ENCODE data around the gene DGKI. TPM values are rescaled to one million over a fixed set of nuclear protein-coding genes. Genes with fewer than 3 reads are reported as not detected.

The DGKI gene
- total RNA-seq, 1 donor: 4.7 TPM

DNA sequence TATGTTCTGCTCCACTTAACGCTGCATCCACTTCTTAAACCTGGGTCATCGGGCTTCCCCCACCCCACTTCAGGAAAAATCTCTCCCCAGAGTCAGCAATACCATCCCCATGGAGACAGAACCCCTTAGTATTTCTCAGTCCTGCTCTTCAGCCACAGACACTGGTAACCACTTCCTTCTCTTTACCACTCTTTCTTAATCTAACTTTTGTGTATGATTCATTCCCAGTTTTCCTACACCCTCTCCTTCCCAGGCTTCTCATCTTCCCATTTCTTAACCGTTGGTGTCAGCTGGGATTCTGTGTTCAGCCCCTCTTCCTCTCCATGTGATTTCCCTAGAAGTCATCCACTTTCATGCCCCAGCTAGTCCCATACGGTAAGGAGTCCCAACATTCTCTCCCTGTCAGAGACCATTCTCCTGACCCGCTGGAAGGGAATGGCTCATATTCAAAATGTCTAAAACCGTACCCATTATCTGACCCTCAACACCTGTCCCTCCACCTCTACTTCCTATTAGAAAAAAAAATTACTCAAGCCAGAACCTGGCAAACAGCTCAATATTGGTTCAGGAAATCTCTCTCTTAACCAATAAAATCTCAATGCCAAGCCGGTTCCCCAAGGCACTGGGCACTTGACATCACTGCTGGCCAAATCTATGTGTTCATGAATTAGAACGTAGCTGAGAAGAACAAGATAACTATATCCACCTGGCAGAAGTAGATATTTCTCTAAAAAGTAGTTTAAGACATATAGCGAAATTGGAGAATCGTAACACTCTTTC lies 89.4 kb downstream of the DGKI start:
- no peak for DNase-seq (ENCODE audit: low read depth)
- TF ChIP-seq, protein P1, sequence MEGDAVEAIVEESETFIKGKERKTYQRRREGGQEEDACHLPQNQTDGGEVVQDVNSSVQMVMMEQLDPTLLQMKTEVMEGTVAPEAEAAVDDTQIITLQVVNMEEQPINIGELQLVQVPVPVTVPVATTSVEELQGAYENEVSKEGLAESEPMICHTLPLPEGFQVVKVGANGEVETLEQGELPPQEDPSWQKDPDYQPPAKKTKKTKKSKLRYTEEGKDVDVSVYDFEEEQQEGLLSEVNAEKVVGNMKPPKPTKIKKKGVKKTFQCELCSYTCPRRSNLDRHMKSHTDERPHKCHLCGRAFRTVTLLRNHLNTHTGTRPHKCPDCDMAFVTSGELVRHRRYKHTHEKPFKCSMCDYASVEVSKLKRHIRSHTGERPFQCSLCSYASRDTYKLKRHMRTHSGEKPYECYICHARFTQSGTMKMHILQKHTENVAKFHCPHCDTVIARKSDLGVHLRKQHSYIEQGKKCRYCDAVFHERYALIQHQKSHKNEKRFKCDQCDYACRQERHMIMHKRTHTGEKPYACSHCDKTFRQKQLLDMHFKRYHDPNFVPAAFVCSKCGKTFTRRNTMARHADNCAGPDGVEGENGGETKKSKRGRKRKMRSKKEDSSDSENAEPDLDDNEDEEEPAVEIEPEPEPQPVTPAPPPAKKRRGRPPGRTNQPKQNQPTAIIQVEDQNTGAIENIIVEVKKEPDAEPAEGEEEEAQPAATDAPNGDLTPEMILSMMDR (IDR thresholded peaks at IDR 0.05; ENCODE audit: insufficient read depth, low read length): no peak
- H3K4me3 ChIP-seq (ENCODE audit: low read depth, low read length): no peak overlapping the region

DNA sequence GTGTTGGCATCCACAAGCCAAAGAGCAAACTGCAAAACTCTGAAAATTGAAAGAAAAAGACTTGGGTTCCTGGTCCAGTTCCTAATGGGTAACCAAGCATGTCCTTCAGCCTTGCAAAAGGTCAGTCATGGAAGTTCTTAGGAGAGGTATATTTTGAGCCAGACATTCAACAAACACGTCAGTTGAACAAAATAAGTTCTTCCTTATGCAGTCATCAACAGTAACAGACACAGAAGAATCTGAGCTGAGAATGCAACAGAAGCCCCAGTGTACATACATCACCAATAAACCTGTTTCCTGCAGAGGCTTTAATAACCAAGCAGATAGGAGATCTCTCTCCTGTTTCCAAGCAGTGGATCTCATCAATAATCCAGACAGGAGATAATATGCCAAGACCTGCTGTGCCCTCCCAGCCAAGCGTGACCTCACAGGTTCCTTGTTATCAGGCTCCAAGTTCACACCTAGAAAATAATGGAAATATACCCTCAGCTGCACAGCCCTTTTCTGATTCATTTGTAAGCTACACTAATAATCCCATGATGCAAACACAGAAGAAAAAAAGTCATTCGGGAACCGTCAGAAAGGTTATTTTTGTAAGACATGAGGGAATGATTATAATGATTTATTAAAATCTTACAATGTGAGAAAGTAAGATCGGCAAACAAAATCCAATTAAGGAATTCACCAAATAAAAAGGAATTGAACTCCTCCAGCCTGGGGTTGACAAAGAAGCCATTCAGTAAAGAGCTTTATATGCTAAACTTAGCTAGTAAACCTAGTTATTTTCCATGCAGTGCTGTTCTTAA lies 90.7 kb downstream of the DGKI start:
- H3K4me3 ChIP-seq (ENCODE audit: low read depth, low read length): no peak overlapping the region
- TF ChIP-seq, protein P1 (IDR thresholded peaks at IDR 0.05; ENCODE audit: insufficient read depth, low read length): no peak
- DNase-seq (ENCODE audit: low read depth): no peak

DNA sequence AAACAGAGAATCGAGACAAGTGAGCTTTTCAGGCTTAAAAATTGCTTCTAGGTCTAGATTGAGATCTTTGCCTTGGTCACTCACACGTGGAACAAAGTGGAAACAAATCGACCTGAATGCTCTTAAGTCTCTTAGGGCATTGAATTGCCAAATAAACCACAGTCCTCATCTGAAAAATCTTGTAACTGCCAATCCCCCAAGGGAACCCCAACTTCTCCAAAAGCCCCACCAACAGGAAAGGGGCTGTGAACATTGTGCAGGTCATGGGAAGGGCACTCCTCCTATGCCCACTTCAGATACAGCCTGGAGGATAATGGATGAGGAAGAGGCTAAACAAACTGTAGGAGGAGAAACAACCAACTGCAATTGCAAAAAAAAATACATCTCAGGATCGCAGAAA lies 91.3 kb downstream of the DGKI start:
- no peak for DNase-seq (ENCODE audit: low read depth)
- no peak overlapping the region for H3K4me3 ChIP-seq (ENCODE audit: low read depth, low read length)
- TF ChIP-seq, protein P1 (IDR thresholded peaks at IDR 0.05; ENCODE audit: insufficient read depth, low read length): no peak

DNA sequence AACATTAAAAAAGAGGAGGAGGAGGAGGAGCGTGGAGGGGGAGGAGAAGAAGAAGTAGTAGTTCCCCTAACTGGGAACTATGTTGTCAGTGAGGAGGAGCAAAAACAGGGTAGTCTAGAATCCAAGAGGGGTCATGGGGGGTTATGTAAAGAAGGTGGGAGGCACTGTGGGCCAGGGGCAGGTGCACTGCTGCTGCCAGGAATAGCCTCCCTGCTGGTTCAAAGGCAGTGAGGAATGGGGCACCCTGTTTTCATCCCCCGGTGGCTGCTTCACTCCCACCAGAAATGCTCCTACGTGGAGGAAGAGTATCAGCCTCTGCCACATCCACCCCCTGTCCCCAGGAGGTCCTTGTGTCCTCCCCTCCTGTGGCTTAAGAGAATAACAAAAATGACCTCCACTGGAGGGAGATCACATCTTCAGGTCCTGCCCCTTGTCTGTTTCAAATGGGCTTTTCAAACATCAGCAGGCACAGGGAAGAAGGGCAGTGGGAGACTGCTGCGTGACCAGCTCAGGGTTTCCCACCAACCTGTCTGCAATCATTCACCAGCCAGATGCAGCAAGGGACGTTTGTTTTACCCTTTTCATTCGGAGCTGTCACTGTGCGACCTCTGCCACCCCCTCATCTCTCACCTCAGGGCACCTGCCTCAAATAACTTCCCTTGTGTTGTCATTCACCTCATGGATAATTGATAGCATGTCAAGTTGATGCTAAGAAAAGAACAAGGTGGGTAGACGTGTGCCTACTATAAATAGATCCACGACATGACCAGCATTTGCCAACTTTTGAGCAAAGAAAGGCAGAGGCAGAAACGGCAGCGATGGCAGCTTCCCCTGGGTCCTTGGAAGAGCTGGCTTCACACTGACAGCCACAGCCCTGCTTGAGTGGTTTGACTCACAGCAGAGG lies 92.6 kb downstream of the DGKI start:
- TF ChIP-seq, protein P1 (IDR thresholded peaks at IDR 0.05; ENCODE audit: insufficient read depth, low read length): no peak
- DNase-seq (ENCODE audit: low read depth): no peak
- H3K4me3 ChIP-seq (ENCODE audit: low read depth, low read length): no peak overlapping the region

DNA sequence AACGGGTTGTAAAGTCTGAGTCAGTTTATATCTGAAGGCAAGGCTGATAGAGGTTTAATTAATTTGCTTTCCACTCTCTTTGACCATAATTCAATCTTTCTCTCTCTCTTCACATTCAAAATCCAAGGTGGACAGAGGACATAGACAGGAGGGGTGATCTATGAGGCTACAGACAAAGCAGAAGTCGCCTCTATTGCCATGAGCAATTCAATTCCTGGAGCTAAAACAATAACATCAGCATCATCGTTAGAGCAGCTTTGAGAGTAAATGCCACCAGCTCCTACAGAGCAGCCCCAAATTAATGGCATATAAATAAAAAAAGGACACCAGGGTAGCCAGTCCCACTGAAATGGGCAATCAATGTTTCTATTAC lies 93.2 kb downstream of the DGKI start:
- DNase-seq (ENCODE audit: low read depth): no peak
- no peak overlapping the region for H3K4me3 ChIP-seq (ENCODE audit: low read depth, low read length)
- TF ChIP-seq, protein P1 (IDR thresholded peaks at IDR 0.05; ENCODE audit: insufficient read depth, low read length): no peak

DNA sequence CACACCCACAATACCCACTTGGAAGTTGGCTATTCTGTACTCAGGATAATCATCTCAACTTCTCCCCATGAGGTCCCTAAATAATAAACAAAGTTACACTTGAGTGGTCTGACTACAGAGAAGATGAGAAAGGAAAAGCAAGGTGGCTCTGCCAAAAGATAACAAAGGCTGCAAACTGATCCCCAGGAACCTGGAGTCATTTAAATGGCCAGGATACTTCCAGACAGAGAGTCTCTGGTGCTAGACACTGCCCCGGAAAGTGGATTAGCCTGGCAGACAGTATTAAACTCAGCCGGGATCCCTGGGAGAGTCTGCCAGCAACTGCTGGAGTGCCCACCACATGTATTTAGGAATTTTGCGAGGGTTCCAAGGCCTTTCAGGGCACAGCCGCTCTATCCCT lies 93.7 kb downstream of the DGKI start:
- TF ChIP-seq, protein P1 (IDR thresholded peaks at IDR 0.05; ENCODE audit: insufficient read depth, low read length): no peak
- no peak overlapping the region for H3K4me3 ChIP-seq (ENCODE audit: low read depth, low read length)
- DNase-seq (ENCODE audit: low read depth): no peak

All from fibroblast of the aortic adventitia (primary cell).